GM12864 (cell line): ENCODE data around the gene MYO7B.

Experiments used
- DNase-seq: peaks from one replicate; pipeline ENCODE4 v3.0.0-alpha.2; 2011; ENCODE audit warnings: low read depth
- H3K4me3 ChIP-seq: 2 replicates; pipeline ENCODE4 v1.5.1; 2011; ENCODE audit warnings: mild to moderate bottlenecking, low read depth, low read length, control low read depth
- TF ChIP-seq, protein P1 (sequence below): IDR thresholded peaks from 2 replicates; pipeline ENCODE4 v1.5.1; 2011; ENCODE audit warnings: low read depth, mild to moderate bottlenecking, moderate library complexity, low read length, control low read depth, inconsistent platforms; ENCODE audit errors: missing control alignments

The MYO7B gene

DNA sequence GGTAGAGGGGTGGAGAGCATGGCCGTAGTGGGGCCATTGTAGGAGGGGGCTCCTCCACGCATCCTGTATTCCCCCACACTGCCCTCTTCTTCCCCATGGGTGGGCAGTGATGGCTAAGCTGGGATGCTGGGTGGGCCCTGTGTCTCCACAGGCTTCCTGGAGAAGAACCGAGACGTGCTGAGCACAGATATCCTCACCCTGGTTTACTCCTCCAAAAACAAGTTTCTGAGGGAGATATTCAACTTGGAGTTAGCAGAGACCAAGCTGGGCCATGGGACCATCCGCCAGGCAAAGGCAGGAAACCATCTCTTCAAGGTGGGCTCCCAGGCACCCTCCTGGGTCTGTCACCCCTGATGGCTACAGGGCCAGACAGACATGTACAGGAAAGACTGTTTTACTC, 52.8 kb downstream of the MYO7B start:
- no peak overlapping the region for H3K4me3 ChIP-seq
- TF ChIP-seq, protein P1, sequence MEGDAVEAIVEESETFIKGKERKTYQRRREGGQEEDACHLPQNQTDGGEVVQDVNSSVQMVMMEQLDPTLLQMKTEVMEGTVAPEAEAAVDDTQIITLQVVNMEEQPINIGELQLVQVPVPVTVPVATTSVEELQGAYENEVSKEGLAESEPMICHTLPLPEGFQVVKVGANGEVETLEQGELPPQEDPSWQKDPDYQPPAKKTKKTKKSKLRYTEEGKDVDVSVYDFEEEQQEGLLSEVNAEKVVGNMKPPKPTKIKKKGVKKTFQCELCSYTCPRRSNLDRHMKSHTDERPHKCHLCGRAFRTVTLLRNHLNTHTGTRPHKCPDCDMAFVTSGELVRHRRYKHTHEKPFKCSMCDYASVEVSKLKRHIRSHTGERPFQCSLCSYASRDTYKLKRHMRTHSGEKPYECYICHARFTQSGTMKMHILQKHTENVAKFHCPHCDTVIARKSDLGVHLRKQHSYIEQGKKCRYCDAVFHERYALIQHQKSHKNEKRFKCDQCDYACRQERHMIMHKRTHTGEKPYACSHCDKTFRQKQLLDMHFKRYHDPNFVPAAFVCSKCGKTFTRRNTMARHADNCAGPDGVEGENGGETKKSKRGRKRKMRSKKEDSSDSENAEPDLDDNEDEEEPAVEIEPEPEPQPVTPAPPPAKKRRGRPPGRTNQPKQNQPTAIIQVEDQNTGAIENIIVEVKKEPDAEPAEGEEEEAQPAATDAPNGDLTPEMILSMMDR = no peak
- no peak for DNase-seq

DNA sequence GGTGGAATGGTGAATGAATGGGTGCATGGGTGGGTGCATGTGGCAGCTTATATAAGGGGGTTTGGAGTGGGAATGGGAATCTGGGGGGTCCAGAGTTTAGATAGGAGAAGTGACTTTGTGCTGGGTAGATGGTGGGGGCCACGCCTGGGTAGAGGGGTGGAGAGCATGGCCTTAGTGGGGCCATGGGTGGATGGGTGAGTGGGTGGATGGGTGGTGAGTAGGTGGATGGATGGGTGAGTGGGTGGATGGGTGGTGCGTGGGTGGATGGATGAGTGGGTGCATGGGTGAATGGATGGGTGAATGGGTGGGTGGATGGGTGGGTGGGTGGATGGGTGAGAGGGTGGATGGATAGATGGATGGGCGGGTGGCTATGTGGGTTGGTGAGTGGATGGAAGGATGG, 53.9 kb downstream of the MYO7B start:
- no peak for DNase-seq
- TF ChIP-seq, protein P1 = no peak
- H3K4me3 ChIP-seq = no peak overlapping the region

DNA sequence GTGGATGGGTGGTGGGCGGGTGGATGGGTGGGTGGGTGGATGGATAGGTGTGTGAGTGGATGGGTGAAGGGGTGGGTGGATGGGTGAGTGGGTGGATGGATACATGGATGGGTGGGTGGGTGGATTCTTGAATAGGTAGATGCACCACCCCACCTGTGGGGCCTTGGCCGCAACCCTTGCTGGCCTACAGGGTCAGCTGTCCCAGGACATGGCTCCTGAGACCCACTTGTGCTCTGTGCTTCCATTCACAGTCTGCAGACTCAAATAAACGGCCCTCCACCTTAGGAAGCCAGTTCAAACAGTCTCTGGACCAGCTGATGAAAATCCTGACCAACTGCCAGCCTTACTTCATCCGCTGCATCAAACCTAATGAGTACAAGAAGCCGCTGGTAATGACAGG, 54.4 kb downstream of the MYO7B start:
- H3K4me3 ChIP-seq = no peak overlapping the region
- TF ChIP-seq, protein P1 = no peak
- DNase-seq = no peak

DNA sequence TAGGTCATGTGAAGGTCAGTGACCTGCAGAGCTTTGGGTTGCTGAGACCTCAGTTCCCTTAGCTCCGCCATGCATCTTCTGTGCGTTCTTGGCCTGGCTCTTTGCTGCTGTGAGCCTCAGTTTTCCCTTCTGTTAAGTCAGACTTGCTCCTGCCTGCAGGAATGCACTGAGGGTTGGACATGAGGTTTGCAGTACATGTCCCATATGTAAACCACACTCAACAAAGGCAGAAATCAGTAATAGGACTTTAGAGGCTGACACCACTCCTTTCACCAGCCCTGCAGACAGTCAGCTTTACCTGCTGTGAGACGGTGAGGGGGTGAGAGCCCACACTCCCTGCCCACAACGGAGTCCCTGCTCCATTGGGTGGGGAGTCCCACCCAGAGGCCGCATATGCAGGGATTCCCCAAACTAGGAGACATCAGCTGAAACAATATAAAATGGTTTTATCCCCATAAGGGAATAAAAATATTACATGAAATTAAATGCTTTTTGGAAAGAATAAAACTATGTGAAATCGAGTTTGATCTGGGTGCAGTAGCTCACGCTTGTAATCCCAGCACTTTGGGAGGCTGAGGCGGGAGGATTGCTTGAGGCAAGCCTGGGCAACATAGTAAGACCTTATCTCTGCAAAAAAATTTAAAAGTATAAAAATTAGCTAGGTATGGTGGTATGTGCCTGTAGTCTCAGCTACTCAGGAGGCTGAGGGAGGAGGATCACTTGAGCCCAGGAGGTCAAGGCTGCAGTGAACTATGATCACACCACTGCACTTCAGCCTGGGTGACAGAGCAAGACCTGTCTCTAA, 55.1 kb downstream of the MYO7B start:
- TF ChIP-seq, protein P1 = no peak
- DNase-seq = no peak
- no peak overlapping the region for H3K4me3 ChIP-seq

DNA sequence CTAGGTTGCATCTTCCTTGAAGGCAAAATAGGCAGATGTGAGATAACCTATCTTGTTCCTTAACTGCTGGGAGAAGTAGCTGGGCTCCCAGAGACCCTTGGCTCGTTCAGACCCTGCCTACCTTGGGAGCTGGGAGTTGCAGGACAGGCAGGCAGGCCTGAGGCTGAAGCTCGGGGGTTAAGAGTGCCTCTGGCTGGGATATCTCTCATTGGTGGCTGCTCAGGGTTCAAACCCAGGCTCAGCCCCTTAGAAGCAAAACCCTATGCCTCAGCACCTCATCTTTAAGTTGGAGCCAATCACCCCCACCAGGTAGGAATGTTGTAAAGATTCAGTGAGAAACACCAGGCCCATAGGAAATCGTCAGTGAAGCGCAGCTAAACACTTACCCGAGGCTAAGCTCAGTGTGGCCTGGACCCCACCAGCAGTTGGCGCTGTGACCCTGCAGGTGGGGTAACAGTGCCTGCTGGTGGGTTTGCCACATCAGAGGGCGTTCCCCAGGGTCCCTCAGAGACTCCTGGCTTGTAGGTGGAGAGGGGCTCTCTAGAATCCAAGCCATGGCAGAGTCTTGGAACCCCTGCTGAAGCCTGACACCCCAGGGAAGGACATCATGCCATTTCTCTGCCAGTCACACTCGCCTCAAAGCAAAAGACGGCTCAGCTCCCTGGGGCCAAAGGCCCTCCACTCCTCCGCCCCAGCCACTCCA, 55.9 kb downstream of the MYO7B start:
- DNase-seq = peak; percentile 8
- TF ChIP-seq, protein P1 = peak; percentile 99
- no peak overlapping the region for H3K4me3 ChIP-seq

DNA sequence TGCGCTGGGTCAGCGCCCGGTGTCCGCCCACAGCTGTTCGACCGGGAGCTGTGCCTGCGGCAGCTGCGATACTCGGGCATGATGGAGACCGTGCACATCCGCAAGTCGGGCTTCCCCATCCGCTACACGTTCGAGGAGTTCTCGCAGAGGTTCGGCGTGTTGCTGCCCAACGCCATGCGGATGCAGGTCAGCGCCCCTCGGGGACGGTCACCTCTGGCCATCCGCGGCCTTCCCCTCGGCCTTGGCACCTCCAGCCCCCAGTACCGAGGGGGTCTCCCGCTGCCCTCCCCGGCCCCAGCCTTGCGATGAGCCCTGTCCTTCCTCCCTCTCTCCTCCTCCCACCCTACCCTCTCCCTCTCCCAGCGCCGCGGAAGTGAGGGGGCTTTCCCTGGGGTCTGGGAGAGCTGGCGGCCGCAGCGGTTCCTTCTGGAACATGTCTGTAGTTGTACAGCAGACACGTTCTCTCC, 57.3 kb downstream of the MYO7B start:
- H3K4me3 ChIP-seq = no peak overlapping the region
- TF ChIP-seq, protein P1 = no peak
- DNase-seq = no peak
